Upper lobe of left lung (tissue), 4 donors: Measurements from ENCODE around the gene CABCOCO1.

Experiments used
- EP300 ChIP-seq, 4 donors: sonication (generic); formaldehyde crosslinking; IDR thresholded peaks; one replicate each; pipeline ENCODE4 v1.5.1; 2017; ENCODE audit warnings: antibody characterized with exemption in 4 of 4, control low read depth in 2 of 4
- POLR2A ChIP-seq, 4 donors: fragments of 450-650 bp; IDR thresholded peaks; one replicate each; pipeline ENCODE4 v1.5.1; 2016 to 2017; ENCODE audit warnings: antibody characterized with exemption in 4 of 4, mild to moderate bottlenecking in 2 of 4
- POLR2AphosphoS5 ChIP-seq, 2 donors: sonication (generic); formaldehyde crosslinking; IDR thresholded peaks; one replicate each; pipeline ENCODE4 v1.5.1; 2017; ENCODE audit warnings: antibody characterized with exemption in 2 of 2
- TF ChIP-seq, protein P1 (sequence below), 6 experiments: fragments of 450-650 bp in 4 of 6; fragments of 200-600 bp in 2 of 6; sonication (generic) in 2 of 6; IDR thresholded peaks; one replicate each; pipeline ENCODE4 v1.5.1; 2016 to 2019; ENCODE audit warnings: antibody characterized with exemption in 6 of 6

DNA sequence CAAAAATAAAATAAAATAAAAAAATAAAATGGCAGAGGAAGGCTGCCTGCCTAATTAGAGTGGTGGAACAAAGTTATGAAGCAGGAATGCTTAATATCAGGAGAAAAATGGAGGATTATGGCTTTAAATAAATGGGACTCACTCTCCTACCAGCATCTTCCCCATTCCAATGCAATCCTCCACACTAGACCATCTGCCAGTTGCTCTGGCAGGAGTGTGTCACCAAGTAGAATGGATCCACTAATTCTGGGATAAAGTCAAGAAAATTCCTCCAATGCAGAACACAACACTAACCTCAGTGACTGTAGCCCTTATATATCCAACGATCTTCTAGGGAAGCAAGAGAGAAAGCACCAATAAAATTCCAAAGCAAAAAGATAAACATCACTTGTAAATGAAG, 126.3 kb downstream of the CABCOCO1 start:
- TF ChIP-seq, protein P1, sequence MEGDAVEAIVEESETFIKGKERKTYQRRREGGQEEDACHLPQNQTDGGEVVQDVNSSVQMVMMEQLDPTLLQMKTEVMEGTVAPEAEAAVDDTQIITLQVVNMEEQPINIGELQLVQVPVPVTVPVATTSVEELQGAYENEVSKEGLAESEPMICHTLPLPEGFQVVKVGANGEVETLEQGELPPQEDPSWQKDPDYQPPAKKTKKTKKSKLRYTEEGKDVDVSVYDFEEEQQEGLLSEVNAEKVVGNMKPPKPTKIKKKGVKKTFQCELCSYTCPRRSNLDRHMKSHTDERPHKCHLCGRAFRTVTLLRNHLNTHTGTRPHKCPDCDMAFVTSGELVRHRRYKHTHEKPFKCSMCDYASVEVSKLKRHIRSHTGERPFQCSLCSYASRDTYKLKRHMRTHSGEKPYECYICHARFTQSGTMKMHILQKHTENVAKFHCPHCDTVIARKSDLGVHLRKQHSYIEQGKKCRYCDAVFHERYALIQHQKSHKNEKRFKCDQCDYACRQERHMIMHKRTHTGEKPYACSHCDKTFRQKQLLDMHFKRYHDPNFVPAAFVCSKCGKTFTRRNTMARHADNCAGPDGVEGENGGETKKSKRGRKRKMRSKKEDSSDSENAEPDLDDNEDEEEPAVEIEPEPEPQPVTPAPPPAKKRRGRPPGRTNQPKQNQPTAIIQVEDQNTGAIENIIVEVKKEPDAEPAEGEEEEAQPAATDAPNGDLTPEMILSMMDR (IDR thresholded peaks at IDR 0.05) = no peak
- TF ChIP-seq EP300 (IDR thresholded peaks at IDR 0.05) (no peak), POLR2A (IDR thresholded peaks at IDR 0.05) (no peak), POLR2AphosphoS5 (IDR thresholded peaks at IDR 0.05) (no peak)
